ENCODE results near the gene NPVF.

The NPVF gene

DNA sequence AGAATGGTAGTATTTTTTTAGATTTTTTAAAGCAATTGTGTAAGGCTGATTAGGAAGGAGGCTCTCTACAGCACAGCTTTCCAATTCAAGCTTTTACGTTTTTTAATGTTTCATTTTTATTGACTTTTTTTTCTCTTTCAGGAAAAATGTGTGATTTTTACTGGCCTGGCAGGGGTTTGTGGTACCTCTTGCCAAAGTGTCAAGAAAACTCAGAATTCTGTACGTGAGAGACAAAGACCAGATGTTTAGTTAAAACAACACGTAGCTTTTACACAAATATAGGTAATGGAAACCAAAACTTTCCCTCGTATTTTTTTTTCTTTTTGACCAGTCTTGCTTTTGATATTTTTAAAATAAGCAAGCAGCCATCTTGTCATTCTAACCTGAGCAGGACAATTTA, 6.0 kb upstream of the NPVF start:
- DNase-seq (ENCODE audit: low read depth) = no peak

DNA sequence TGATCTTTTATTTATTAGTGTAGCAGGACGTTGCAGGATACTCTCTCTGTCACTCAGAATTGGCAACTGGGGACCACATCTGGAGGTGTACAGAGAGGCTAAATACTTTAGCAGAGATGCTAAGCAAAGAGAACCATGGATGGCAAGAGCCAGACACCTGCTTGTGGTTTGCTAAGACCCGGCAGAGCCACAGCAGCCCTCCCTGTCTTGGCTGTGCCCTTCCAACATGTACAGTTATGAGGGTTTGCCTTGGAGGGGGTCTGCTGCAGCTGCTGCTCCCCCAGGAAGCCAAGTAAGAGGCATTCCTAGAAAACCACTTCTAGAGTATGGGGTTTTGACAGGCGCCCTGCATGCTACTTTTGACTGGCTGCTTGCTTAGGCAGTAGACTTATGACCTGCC, 5.1 kb downstream of the NPVF start:
- no peak for DNase-seq (ENCODE audit: low read depth)

- no peak for DNase-seq (ENCODE audit: low read depth)
These were observed 5.6 kb downstream of the NPVF start for GRCh38 chr7:25222666-25223065.

GRCh38 chr7:25221009-25221408, 7.3 kb downstream of the NPVF start:
- no peak for DNase-seq (ENCODE audit: low read depth)

DNA sequence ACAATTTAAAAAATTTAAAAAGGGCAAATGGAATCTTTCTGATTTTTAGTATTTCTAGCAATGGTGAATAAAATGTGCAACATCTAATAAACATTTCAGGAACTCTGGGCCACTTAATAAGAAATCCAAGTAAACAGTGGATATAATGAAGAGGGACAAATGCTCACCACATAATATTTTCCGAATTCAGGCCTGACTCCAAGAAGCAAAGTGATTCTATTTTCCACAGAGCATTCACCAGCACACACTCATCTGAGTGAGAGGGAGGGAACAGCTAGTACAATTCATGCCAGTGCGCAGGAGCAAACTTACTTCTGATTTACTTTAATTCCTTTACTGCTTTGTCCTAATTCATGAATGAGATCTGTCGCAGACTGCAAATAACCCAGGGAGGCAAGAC, 10.1 kb downstream of the NPVF start:
- no peak for DNase-seq (ENCODE audit: low read depth)

DNA sequence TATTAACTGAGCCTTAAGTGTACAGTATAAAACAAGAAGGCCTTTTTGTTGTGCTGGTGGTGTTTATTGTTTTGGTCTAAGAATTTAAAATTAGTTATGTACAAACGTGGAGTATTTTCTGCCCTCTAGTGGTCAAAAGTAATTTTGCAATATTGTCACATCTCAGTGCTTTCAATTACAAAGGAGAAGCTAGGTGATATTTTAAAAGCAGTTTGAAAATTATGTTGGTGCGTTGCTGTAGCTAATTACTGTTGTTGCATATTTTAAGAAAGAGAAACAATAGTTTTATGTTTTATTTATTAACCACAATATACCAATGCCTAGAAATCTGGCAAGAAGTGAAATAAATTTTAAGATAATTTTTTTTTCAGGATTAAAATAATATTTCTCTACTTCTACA, 11.4 kb downstream of the NPVF start:
- DNase-seq (ENCODE audit: low read depth) = no peak

DNA sequence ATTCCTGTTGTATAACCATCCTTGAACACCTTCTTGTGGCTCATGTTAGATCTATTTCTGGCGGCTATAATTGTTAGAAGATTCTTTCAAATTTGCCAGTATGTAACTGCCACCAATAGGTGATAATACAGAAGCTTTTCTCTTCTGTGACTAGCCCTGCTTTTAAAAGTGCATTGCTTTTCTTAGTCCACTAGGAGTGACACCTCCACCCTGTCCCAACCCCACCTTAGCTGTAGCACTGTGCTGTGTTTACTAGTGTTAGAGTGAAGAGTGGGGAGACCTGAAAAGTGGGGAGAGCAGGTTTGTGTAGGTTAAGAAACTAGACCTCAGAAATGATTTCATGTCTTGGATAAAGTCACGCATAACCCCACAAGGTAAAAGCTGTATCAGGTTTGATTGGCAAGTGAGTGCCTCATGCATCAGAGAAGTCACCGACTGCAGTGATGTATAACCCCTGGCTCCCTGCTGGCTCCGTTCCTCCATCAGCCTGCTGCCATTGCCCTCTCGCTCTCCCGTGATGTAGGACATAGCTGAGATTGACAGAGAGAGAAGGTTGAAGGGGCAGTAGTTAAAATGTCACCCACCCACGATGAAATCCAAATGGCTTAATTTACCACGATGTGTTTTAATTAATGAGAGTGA, 12.5 kb downstream of the NPVF start:
- no peak for DNase-seq (ENCODE audit: low read depth)

DNA sequence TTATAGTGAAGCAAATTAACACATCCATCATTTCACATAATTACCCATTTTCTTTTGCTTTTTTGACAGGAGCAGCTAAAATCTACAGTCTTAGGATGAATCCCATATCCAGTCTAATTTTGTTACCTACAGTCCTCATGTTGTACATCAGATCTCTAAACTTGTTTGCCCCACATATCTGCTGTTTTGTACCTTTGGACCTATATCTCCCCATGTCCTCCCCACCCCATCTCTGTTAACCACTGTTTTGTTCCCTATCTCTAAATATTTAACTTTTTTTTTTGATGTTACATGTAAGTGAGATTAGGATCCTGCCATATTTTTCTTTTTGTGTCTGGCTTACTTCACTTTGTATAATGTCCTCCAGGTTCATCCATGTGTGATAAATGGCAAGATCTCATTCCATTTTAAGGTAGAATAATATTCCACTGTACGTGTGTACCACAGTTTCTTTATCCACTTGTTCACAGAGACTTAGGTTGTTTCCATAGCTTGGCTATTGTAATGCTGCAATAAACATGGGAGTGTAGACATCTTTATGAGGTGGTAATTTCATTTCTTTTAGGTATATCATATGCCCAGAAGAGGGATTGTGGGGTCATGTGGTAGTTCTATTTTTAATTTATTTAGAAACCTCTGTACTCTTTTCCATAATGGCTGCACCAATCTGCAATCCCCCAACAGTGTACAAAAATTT, 19.6 kb downstream of the NPVF start:
- DNase-seq (ENCODE audit: low read depth) = no peak

- DNase-seq (ENCODE audit: low read depth) = no peak
These were observed 20.4 kb downstream of the NPVF start for GRCh38 chr7:25207887-25208286.

DNA sequence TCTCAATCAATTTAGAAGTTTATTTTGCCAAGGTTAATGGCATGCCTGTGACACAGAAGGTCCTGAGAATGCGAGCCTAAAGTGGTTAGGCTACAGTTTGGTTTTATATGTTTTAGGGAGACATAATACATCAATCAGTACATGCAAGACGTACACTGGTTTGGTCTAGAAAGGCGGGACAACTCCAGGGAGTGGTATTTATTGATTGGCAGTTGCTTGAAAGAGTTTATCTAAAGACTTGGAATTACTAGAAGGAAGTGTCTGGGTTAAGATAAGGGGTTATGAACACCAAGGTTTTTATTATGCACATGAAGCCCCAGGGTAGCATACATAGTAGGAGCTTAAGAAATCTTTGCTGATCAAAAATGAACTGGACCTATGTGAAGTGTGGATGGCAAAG, 21.5 kb downstream of the NPVF start:
- DNase-seq (ENCODE audit: low read depth) = no peak

GRCh38 chr7:25196132-25196896, 32.0 kb downstream of the NPVF start:
- DNase-seq (ENCODE audit: low read depth) = no peak

- no peak for DNase-seq (ENCODE audit: low read depth)
These were observed 34.2 kb downstream of the NPVF start for GRCh38 chr7:25194036-25194435.

DNA sequence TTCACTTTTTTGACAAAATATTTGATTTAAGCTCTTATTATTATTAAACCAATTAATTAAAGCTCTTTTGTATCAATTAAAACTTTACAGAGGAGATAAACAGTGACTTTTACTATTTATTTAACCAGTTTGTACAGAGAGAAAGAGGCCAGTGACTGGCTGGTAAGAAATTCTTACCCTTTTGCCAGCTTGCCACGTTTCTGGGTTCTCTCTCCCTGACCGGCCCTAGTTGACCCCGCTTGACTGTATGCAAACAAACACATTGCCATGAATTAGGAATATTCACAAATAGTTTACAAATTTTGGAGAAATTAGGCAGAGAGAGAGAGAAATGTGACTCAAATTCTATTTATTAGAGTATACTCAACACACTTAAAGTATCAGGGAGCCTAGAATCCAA, 36.2 kb downstream of the NPVF start:
- no peak for DNase-seq (ENCODE audit: low read depth)

DNA sequence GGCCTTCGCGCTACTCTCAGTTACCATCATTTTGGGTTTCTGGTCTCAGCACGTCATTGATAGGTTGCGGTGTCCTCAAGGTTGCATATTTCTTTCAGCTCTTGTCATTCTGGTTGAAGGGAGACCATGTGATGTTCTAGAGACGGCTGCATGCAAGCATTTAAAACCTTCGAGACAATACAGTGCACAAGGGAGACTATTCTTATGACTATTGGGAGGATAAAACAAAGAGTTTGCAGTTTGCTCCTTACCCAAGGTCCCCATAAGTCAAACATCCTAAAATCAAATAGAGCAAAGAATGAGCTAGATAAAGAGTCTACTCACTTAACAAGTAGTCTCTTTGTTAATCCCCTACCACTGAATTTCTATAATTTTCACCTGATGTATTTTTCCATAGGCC, 39.1 kb downstream of the NPVF start:
- DNase-seq (ENCODE audit: low read depth) = no peak

DNA sequence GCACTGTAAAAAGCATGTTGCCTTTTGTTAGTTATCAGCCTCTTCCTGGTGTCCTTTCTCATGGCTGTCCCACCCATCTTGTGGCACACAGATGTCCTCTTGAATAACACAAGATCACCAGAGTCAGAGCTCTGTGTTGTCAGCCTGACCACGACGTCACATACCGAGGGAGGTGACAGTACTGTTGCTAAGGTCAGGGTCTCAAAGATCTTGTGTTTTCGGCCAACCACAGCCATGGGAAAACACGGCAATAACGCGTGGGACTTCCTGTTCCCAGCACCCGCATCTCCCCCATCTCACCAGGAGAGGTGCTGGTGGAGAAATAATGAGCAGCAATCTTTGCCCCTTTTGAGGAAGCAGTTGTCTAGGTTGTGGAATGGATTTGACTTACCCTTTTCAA, 40.4 kb downstream of the NPVF start:
- DNase-seq (ENCODE audit: low read depth) = no peak

DNA sequence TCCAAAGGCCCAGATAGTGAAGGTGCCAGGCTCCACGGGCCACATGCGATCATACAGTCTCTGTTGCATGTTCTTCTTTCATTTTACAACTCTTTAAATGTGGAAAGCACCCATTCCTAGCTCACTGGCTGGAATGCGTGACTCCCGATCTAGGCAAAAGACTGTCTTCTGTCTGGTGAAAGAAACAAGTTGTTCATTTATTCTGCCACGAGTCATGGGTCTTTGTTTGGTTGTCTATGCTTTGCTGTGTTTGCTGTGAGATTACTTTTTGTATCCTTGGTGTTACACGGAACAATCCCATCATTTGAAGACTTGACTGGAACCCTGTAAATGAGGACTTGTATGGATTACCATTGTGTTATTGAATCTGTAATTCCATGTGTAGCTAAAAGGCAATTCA, 41.9 kb downstream of the NPVF start:
- DNase-seq (ENCODE audit: low read depth) = no peak

GRCh38 chr7:25181532-25181931, 46.8 kb downstream of the NPVF start:
- no peak for DNase-seq (ENCODE audit: low read depth)

DNA sequence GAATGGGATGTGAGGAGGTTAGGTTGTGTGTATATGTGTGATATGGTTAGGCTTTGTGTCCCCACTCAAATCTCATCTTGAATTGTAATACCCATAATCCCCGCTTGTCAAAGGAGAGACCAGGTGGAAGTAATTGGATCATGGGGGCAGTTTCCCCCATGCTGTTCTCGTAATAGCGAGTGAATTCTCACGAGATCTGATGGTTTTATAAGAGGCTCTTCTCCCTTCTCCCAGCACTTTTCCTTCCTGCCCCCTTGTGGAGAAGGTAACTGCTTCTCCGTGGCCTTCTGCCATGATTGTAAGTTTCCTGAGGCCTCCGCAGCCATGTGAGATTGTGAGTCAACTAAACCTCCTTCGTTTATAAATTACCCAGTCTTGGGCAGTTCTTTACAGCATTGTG, 47.3 kb downstream of the NPVF start:
- DNase-seq (ENCODE audit: low read depth) = no peak

GRCh38 chr7:25180592-25180923, 47.7 kb downstream of the NPVF start:
- no peak for DNase-seq (ENCODE audit: low read depth)

DNA sequence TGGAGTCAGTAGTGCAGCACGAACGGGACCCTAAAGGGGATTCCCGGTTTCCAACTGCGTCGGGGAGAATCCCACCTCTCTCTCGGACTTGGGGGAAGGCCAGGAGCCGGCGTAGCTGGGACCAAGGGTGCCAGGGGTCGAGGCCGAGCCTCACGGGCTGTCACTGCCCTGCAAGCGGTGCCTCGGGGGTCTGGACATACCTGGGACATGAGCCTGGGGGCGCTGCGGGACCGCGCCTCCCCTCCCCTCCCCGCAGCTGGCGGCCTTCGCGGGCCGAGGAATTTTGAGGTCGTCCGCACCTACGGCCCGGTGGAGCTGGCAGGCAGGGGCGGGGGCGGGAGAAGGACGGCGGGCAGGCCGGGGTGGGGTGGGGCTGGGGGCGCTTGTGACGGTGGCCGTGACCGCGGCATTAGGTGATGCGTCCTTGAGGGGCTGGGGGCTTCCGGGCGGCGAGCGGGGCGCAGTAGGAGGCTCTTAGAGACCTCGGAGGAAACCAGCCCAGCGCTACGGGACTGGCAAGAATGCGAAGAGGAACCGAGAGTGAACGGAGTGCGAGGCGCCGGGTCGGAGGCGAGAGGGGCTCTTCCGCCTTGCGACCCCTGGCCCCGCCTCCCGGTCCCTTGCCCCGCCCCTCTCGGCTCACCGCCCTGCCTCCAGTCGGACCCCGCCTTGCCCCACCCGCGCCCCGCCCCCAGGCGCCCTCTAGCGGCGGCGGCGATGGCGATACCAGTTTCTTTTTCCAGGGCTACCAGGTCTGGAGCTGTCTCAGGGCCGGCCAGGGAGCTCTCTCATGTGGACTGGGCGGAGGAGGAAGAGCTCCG, 48.3 kb downstream of the NPVF start:
- DNase-seq (ENCODE audit: low read depth) = peak; percentile 94

GRCh38 chr7:25179325-25179724, 49.0 kb downstream of the NPVF start:
- no peak for DNase-seq (ENCODE audit: low read depth)

All from activated T-cell treated with anti-CD3 and anti-CD28 coated beads for 24 hours (primary cell).